Trophoblast cell (in vitro differentiated cells and primary cell): ENCODE data around the gene PADI3.

Source experiments
- DNase-seq, 2 donors: peaks; one replicate each; pipeline ENCODE4 v3.0.0-alpha.2; 2016
- H2AFZ ChIP-seq: 2 replicates; pipeline ENCODE4 v1.6.1; 2013; ENCODE audit warnings: low read length, moderate library complexity, mild to moderate bottlenecking; ENCODE audit not compliant: insufficient read depth, poor library complexity
- H2AK5ac ChIP-seq: 2 replicates; pipeline ENCODE4 v1.6.1; 2013; ENCODE audit warnings: mild to moderate bottlenecking, low read length
- H2BK120ac ChIP-seq: 2 replicates; pipeline ENCODE4 v1.6.1; 2013; ENCODE audit warnings: low read length, mild to moderate bottlenecking, moderate library complexity; ENCODE audit not compliant: insufficient read depth, poor library complexity
- H2BK12ac ChIP-seq: 2 replicates; pipeline ENCODE4 v1.6.1; 2013; ENCODE audit warnings: mild to moderate bottlenecking, low read length, moderate library complexity
- H2BK5ac ChIP-seq: 2 replicates; pipeline ENCODE4 v1.6.1; 2013; ENCODE audit warnings: low read length, low read depth, moderate library complexity, mild to moderate bottlenecking; ENCODE audit not compliant: poor library complexity
- H3K14ac ChIP-seq: 2 replicates; pipeline ENCODE4 v1.6.1; 2013; ENCODE audit warnings: mild to moderate bottlenecking, low read length
- H3K18ac ChIP-seq: 2 replicates; pipeline ENCODE4 v1.6.1; 2013; ENCODE audit warnings: mild to moderate bottlenecking, low read length
- H3K23ac ChIP-seq: 2 replicates; pipeline ENCODE4 v1.6.1; 2013; ENCODE audit warnings: low read length
- H3K27ac ChIP-seq: 2 replicates; pipeline ENCODE4 v1.5.1; 2013; ENCODE audit warnings: low read depth, mild to moderate bottlenecking, inconsistent platforms, low read length, moderate library complexity
- H3K27me3 ChIP-seq: 2 replicates; pipeline ENCODE4 v1.6.1; 2013; ENCODE audit warnings: inconsistent platforms, mild to moderate bottlenecking, low read length, moderate library complexity; ENCODE audit not compliant: insufficient read depth
- H3K36me3 ChIP-seq, 2 experiments: 1 replicate in 1 of 2; 2 replicates in 1 of 2; pipeline ENCODE4 v1.6.1; 2013; ENCODE audit warnings: low read length in 2 of 2, mild to moderate bottlenecking in 2 of 2, moderate library complexity in 1 of 2; ENCODE audit not compliant: insufficient read depth in 2 of 2, control insufficient read depth in 1 of 2
- H3K4ac ChIP-seq: 2 replicates; pipeline ENCODE4 v1.6.1; 2013; ENCODE audit warnings: low read depth, mild to moderate bottlenecking, low read length, moderate library complexity
- H3K4me1 ChIP-seq, 2 experiments: 1 replicate in 1 of 2; 2 replicates in 1 of 2; pipeline ENCODE4 v1.6.1; 2013; ENCODE audit warnings: low read length in 2 of 2, mild to moderate bottlenecking in 2 of 2, moderate library complexity in 1 of 2; ENCODE audit not compliant: insufficient read depth in 2 of 2, control insufficient read depth in 1 of 2
- H3K4me2 ChIP-seq: 2 replicates; pipeline ENCODE4 v1.6.1; 2013; ENCODE audit warnings: inconsistent platforms, mild to moderate bottlenecking, low read length, moderate library complexity
- H3K4me3 ChIP-seq: 2 replicates; pipeline ENCODE4 v1.5.1; 2013; ENCODE audit warnings: mild to moderate bottlenecking, low read depth, low read length, inconsistent platforms
- H3K79me1 ChIP-seq: one replicate; pipeline ENCODE4 v1.6.1; 2013; ENCODE audit warnings: low read length
- H3K79me2 ChIP-seq: 2 replicates; pipeline ENCODE4 v1.6.1; 2013; ENCODE audit warnings: low read length, mild to moderate bottlenecking; ENCODE audit not compliant: control insufficient read depth, insufficient read depth, poor library complexity
- H3K9ac ChIP-seq: 2 replicates; pipeline ENCODE4 v1.6.1; 2013; ENCODE audit warnings: mild to moderate bottlenecking, low read length
- H3K9me3 ChIP-seq: 2 replicates; pipeline ENCODE4 v1.6.1; 2013; ENCODE audit warnings: low read depth, mild to moderate bottlenecking, control low read depth, inconsistent platforms, low read length; ENCODE audit not compliant: insufficient read depth
- H4K12ac ChIP-seq: 2 replicates; pipeline ENCODE4 v1.6.1; 2013; ENCODE audit warnings: low read depth, mild to moderate bottlenecking, low read length, moderate library complexity
- H4K8ac ChIP-seq: 2 replicates; pipeline ENCODE4 v1.6.1; 2013; ENCODE audit warnings: low read depth, mild to moderate bottlenecking, low read length, moderate library complexity
- H4K91ac ChIP-seq: one replicate; pipeline ENCODE4 v1.6.1; 2013; ENCODE audit warnings: low read depth, mild to moderate bottlenecking, low read length, moderate library complexity
- WGBS: extraction: QIAGEN DNeasy Blood & Tissue Kit; methylation state at CpG from one replicate; pipeline ENCODE4 v1.1.7; 2013; ENCODE audit warnings: missing lambda C conversion rate; ENCODE audit not compliant: insufficient read length, insufficient coverage; ENCODE audit errors: extremely low coverage; 5-methylcytosine and 5-hydroxymethylcytosine counted together

Gene PADI3

DNA sequence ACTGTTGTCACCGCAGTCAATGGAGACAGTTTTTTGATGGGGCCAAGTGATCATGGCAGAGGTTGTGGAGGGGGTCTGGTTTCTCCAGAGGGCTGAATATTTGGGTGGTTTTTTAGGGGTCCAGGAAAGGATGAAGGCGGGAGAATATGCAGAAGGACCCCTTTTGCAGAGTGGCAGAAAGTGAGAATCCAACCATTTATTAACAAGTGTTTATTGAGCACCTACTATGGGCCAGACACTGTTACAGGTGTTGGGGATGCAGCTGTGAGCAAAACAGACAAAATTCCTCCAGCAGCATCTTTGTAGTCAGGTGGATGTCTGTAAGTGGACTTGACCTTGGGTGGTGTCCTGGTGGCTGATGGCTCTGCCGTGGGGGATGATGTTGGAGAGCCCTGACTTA lies 28.6 kb upstream of the PADI3 start:
- H3K9ac ChIP-seq = no peak overlapping the region
- no peaks in the 10 kb centered on the region for H3K79me1 ChIP-seq
- H2BK120ac ChIP-seq = no peak overlapping the region
- H2BK5ac ChIP-seq = no peak overlapping the region
- H3K79me2 ChIP-seq = no peaks in the 10 kb centered on the region
- no peak overlapping the region for H4K91ac ChIP-seq
- no peak overlapping the region for H2BK12ac ChIP-seq
- no peak overlapping the region for H4K12ac ChIP-seq
- no peak overlapping the region for H3K4me3 ChIP-seq
- H2AFZ ChIP-seq = no peak overlapping the region
- no peaks in the 10 kb centered on the region for H3K36me3 ChIP-seq
- no peak overlapping the region for H3K23ac ChIP-seq
- H2AK5ac ChIP-seq = no peak overlapping the region
- WGBS = no CpG with 5 or more reads among the region's 3 CpGs
- H3K4me2 ChIP-seq = no peak overlapping the region
- no peak for DNase-seq
- H3K27me3 ChIP-seq = no peaks in the 10 kb centered on the region
- H3K4ac ChIP-seq = no peak overlapping the region
- no peak overlapping the region for H4K8ac ChIP-seq
- peaks cover 2 to 3% of the 10 kb centered on the region in 2 experiments for H3K4me1 ChIP-seq
- H3K14ac ChIP-seq = no peak overlapping the region
- no peak overlapping the region for H3K18ac ChIP-seq
- no peaks in the 10 kb centered on the region for H3K9me3 ChIP-seq
- H3K27ac ChIP-seq = no peak overlapping the region

GRCh38 chr1:17222557-17222956 lies 26.3 kb upstream of the PADI3 start:
- no peaks in the 10 kb centered on the region for H3K79me1 ChIP-seq
- H4K8ac ChIP-seq = no peak overlapping the region
- WGBS = no CpG with 5 or more reads among the region's 14 CpGs
- H2AK5ac ChIP-seq = no peak overlapping the region
- H3K14ac ChIP-seq = no peak overlapping the region
- no peak overlapping the region for H3K18ac ChIP-seq
- no peaks in the 10 kb centered on the region for H3K9me3 ChIP-seq
- H3K27me3 ChIP-seq = no peaks in the 10 kb centered on the region
- H3K4me2 ChIP-seq = no peak overlapping the region
- no peak overlapping the region for H3K27ac ChIP-seq
- H3K23ac ChIP-seq = no peak overlapping the region
- no peaks in the 10 kb centered on the region for H3K79me2 ChIP-seq
- no peak overlapping the region for H4K91ac ChIP-seq
- H3K9ac ChIP-seq = no peak overlapping the region
- no peak overlapping the region for H4K12ac ChIP-seq
- no peaks in the 10 kb centered on the region for H3K36me3 ChIP-seq
- H2BK120ac ChIP-seq = no peak overlapping the region
- peaks cover 3 to 4% of the 10 kb centered on the region in 2 experiments for H3K4me1 ChIP-seq
- H2BK12ac ChIP-seq = no peak overlapping the region
- no peak for DNase-seq
- H3K4ac ChIP-seq = no peak overlapping the region
- H2AFZ ChIP-seq = no peak overlapping the region
- no peak overlapping the region for H2BK5ac ChIP-seq
- no peak overlapping the region for H3K4me3 ChIP-seq

DNA sequence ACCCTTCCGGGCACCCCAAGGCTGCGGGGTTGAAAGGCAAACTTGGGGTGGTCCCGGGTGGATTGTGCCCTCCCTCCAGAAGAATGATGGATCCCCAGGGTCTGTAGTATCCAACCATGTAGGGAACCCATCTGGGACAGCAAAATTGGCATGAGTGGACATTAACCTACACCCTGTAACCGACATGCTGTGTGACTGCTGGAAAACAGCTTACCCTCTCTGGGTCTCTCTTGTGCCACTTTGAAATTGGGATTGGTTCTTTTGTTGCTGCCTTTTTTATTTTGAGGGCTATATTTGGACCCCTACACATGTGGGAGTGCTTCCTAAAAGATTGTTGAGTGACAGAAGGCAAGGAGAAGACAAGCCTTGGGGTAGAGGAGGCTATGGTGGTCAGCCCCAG lies 24.5 kb upstream of the PADI3 start:
- Histone ChIP-seq H3K27ac (no peak overlapping the region), H2BK5ac (no peak overlapping the region), H3K4ac (no peak overlapping the region), H4K8ac (no peak overlapping the region), H3K27me3 (no peaks in the 10 kb centered on the region), H3K36me3 (no peaks in the 10 kb centered on the region), H3K9me3 (no peaks in the 10 kb centered on the region), H4K12ac (no peak overlapping the region), H3K9ac (no peak overlapping the region), H2BK120ac (no peak overlapping the region), H2AFZ (no peak overlapping the region), H4K91ac (no peak overlapping the region), H2AK5ac (no peak overlapping the region), H3K18ac (no peak overlapping the region), H3K4me1 (peaks cover 3 to 10% of the 10 kb centered on the region in 2 experiments), H3K14ac (no peak overlapping the region), H3K79me2 (no peaks in the 10 kb centered on the region), H3K79me1 (no peaks in the 10 kb centered on the region), H3K23ac (no peak overlapping the region), H3K4me2 (no peak overlapping the region), H3K4me3 (no peak overlapping the region), H2BK12ac (no peak overlapping the region)
- no CpG with 5 or more reads among the region's 4 CpGs for WGBS
- no peak for DNase-seq

DNA sequence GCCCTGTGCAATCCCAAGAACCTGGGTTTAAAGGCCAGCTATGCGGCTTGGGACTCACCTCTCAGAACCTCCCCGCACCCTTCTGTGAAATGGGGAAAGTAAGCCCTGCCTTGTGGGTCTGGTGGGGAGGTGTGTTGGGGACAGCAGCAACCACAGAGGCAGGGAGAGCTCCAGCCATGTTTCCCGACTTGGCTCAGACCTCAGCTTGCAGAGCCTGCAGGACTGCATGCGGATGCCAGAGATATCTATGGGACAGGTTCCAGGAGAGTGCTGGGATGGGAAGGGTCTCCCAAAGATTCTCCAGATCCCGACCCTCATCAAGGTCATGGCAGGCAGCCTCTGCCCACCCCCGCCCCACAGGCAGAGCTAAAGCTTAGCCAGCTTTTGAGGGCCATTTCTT lies 23.8 kb upstream of the PADI3 start:
- Histone ChIP-seq H3K79me2 (no peaks in the 10 kb centered on the region), H4K8ac (no peak overlapping the region), H3K27ac (no peak overlapping the region), H3K4me3 (no peak overlapping the region), H3K27me3 (no peaks in the 10 kb centered on the region), H3K23ac (no peak overlapping the region), H3K79me1 (no peaks in the 10 kb centered on the region), H3K9ac (no peak overlapping the region), H2AFZ (no peak overlapping the region), H3K9me3 (no peaks in the 10 kb centered on the region), H3K4me2 (no peak overlapping the region), H3K4me1 (peaks cover 6 to 15% of the 10 kb centered on the region in 2 experiments), H4K12ac (no peak overlapping the region), H2BK120ac (no peak overlapping the region), H2BK12ac (no peak overlapping the region), H3K14ac (no peak overlapping the region), H4K91ac (no peak overlapping the region), H2AK5ac (no peak overlapping the region), H3K4ac (no peak overlapping the region), H3K36me3 (no peaks in the 10 kb centered on the region), H3K18ac (no peak overlapping the region), H2BK5ac (no peak overlapping the region)
- WGBS = no CpG with 5 or more reads among the region's 6 CpGs
- DNase-seq = no peak
